Right hindlimb (tissue), 1 donor: ENCODE results near the gene SYNPR.

ENCODE experiments used
- DNase-seq: peaks from one replicate; pipeline ENCODE4 v3.0.0-alpha.2; 2018

The SYNPR gene

GRCh38 chr3:63474828-63475518 lies 196.9 kb downstream of the SYNPR start:
- no peak for DNase-seq

DNA sequence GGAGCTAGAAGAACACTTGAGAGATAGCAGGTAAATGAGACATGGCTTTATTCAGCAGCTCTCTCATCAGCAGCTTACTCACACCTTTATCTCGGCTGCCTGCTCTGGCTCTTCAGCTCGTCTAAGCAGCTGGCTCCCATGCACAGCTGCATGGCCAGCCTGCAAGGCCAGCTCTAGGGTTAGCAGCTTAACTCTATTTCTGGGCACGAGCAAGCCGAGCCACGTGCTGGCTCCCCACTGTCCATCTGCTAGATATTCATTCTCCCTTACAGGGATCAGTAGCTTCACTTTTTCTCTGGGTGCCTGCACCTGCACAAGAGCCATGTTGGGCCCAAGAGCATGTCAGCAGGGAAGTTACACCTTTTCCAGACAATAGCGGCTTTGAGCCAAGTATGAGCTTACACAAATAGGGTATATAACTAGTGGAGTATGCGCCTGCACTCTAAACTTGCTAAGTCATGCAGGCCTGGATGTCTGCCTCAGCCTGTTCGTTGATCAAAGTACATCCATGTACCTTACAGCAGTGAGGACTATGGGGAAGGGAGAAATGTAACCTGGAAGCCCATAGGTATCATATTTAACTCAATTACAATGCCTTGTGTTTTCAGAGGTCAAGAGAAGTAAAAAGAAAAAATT lies 199.5 kb downstream of the SYNPR start:
- DNase-seq: no peak

DNA sequence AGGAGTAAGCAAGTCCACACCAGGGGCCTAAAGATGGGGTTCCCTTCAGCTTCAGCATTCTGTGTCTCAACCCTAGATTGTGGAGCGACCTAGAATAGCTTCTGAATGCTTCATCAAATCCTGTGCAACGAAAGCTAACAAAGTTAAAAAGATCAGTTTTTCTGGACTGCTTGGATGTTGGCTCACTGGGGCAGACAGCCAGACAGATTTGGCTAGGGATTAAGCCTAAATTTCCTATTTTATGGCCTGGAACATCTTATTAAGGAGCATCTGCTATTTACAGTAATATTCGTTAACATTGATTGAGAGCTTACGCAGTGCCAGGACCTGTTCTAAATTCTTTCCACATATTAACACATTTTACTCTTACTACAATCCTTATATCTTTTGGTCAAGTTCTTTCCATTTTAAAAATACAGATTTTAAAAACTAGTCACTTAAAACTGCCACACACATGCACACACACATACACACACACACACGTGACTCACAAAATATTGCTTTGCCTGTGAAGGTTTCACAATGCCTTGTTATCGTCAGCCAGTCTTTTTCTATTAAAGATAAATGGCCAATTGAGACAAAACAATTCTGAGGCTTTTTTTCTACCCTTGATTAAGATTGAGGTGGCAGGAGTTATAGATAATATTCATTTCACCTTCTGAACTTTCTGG lies 201.0 kb downstream of the SYNPR start:
- no peak for DNase-seq

- DNase-seq: no peak
These were observed 201.5 kb downstream of the SYNPR start for GRCh38 chr3:63479661-63480035.

GRCh38 chr3:63481627-63482026 lies 203.5 kb downstream of the SYNPR start:
- no peak for DNase-seq

DNA sequence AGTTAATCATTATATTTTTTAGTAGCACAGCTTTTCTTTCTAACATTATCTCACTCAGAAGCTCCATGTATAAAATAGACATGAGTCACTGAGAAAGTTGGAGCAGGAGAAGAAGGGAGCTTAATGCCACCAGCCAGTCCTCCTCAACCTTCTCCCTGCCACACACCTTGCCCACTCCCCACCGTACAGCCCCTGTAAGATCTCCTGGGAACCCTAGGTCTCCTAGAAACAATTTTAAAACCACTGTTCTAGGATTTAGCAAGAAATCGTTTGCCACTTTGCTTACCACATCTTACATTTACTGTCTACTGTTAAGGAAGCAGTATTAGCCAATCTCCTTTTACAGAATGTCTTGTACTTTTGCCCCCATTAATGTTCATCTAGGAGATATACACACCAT lies 204.2 kb downstream of the SYNPR start:
- no peak for DNase-seq

- no peak for DNase-seq
These were observed 214.4 kb downstream of the SYNPR start for GRCh38 chr3:63492464-63492863.

GRCh38 chr3:63493101-63493500 lies 215.0 kb downstream of the SYNPR start:
- no peak for DNase-seq

DNA sequence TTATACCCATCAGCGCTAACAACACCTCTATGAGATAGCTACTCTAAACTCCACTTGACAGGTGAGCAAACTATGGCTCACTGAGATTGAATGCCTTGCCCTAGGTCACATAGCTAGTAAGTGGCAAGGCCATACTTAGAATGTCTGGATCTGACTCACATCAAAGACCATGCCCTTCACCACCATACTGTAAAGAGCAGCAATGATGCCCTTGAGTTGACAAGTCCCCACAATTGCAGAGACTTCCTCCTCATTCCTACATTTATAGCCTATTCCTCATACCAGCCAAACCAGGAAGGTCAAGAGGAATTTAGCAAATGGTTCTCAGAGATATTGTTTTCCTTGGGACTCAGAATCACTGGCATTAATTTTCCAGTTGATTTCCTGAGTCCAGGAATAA lies 216.5 kb downstream of the SYNPR start:
- no peak for DNase-seq

GRCh38 chr3:63497641-63498040 lies 219.5 kb downstream of the SYNPR start:
- no peak for DNase-seq

- DNase-seq: no peak
These were observed 222.1 kb downstream of the SYNPR start for GRCh38 chr3:63500196-63500595.

DNA sequence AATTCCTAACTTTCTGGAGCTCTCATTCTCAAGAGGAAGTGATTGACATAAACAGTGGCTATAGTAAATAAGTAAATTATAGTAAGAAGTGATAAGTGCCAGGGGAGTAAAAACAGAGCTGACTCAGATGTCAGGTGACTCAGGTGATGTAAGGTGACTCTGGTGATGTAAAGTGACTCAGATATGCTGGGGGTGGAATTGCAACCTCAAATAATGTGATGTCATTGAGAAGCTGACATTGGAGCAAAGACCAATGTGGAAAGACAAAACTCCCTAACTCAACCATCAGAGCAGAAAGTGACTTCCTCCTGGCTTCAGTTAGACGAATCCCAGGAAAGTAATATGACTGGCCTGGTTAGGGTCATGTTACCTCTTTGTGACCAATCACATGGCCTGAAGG lies 230.2 kb downstream of the SYNPR start:
- DNase-seq: no peak

DNA sequence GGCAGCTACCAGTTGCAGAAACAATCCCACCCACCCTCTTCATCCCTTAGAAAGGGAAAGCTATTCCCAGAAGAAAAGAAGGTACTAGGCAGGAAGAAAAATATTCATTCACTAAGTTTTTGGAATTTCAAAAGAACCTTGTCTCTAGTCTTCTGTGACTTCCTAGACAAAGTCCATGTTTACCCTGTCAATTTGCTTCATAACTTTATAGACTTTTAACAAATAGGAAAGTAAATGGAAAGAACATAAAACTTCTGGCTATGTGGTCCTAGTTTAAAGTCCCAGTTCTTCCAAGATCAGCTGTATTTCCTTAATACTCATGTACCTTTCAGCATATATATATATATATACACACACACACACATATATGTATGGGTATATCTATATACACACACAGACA lies 230.7 kb downstream of the SYNPR start:
- no peak for DNase-seq

DNA sequence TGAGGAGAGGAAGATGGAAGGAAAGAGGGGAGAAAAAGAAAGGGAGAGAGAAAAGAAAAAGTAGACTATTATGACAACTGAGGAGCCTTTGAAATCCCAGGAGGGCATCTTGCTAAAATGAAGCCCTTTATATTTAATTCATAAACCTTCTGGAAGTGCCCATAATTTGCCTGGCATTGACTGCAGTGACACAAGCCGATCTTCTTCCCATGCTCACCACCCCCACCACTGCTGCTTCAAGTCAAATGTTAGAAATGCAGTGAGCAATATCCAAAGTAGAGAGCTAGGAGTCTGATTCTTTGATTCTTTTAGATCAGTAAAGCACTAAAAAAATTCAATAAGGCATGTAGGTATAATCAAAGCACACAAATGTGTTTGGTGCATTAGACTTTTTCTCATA lies 235.7 kb downstream of the SYNPR start:
- no peak for DNase-seq

- DNase-seq: no peak
These were observed 236.6 kb downstream of the SYNPR start for GRCh38 chr3:63514678-63515077.

GRCh38 chr3:63519426-63519825 lies 241.3 kb downstream of the SYNPR start:
- no peak for DNase-seq

- no peak for DNase-seq
These were observed 243.5 kb downstream of the SYNPR start for GRCh38 chr3:63521657-63522056.

DNA sequence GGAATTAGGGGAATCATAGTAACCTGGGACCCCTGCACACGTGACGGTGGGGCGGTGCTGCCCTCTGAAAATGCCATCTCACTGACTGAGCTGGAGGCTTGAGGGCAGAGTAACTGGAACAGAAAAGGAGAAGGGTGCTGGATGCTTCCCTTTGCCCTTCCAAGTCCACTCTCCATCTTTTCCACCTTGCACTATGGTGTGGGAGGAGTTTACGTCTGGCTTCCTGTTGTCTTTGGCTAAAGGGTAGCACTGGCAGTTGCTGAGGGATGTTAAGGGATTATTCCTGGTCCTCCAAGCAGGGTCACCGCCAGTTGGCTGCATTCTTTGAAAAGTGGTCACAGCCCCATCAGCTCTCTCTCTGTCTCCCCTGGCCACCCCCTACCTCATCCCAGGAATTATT lies 245.0 kb downstream of the SYNPR start:
- DNase-seq: no peak

DNA sequence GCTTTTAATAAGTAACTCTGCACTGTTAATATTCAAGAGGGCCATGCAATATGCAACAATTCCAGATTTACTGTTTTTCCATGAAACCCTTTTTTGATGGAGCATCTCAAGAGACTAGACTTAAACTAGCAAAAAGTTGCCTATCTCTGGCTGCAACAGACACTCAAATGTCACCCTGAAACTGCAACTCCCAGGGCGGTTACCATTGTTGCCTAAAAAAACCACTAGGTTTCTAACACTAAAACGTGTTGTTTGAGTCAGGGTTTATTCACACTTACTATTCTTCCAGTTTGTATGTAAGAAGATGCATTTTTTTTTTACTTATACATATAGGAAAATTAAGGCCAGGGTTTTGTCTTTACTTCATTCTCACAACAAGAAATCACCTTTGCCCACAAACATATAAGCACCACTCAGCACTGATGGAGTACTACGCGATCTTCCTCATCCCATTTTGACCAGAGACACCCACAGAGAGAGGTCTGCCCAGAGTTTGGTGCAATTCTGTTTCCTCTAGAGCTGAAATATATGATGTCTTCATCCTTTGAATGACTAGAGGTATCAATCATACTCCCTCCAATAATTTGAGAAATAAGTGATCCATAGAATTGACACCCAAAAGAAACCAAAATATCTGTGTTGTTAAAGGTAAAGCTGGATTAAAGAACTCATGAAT lies 250.4 kb downstream of the SYNPR start:
- DNase-seq: no peak

DNA sequence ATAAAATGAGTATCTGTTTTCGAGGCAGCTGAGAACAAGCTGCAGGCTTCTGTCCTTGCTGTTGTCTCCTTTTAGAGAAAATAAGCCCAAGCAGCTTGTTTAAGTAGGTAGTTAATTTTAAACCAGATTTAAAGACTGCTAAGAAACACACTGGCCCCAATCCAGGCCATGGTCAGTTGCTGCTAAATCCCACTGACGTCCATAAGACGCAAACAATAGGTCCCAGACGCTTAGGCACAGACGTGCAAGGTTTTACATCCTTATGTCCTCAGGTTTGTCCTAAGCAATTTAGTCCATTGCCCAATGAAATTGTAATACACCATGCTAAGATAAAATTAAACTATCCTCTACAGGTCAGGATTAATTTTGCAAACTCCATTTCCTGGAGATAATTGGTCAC lies 254.4 kb downstream of the SYNPR start:
- DNase-seq: no peak

- DNase-seq: no peak
These were observed 260.8 kb downstream of the SYNPR start for GRCh38 chr3:63538919-63539318.

DNA sequence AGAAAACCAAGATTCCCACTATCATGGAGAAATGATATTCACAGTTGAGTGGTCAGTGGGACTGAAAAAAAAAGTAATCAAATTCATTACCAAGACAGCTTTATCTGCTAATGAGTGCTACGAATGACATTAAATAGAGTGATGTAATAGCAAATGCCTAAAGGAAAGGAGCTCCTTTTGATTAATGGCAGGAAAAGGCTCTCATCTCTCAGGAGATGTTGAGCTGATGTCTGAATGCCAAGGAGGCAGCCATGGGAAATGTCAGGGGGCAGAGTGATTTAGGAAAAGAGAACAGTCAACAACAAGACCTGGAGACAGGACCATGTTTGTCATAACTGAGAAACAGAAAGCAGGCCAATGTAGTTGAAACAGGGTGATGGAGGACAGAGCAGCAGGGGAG lies 277.7 kb downstream of the SYNPR start:
- DNase-seq: no peak

DNA sequence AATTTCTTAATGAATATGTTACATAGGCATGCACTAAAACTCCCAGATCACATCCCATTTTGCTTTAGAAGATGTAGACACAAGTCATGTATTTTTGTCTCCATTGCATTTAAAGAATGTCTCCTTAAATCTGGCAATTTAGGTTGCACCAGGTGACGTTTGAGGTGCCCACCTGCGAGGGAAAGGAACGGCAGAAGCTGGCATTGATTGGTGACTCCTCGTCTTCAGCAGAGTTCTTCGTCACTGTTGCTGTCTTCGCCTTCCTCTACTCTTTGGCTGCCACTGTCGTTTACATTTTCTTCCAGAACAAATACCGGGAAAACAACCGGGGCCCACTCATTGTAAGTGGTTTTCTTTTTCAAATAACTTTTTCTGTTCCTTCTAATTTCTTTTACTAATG lies 278.3 kb downstream of the SYNPR start:
- DNase-seq: no peak

DNA sequence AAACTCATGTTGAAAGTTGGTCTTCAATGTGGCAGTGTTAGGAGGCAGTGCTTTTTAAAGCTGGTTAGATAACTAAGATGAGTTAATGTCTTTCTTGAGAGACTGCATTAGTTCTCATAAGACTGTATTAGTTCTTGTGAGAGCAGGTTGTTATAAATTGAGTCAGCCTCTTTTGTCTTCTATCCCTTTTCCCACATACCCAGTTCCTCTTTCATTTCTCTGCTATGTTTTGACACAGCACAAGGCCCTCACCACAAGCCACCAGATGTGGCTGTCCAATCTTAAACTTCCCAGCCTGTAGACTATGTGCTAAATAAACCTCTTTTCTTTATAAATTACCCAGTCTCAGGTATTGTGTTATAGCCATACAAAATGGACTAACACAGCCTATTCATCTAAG lies 279.8 kb downstream of the SYNPR start:
- no peak for DNase-seq
